LNCAP (cell line): Measurements from ENCODE around the gene MFNG.

Experiments used
- TF ChIP-seq, protein P1 (sequence below): fragments of 450-650 bp; IDR thresholded peaks from 2 replicates; pipeline ENCODE4 v1.5.1; 2017; ENCODE audit warnings: mild to moderate bottlenecking

MFNG gene

DNA sequence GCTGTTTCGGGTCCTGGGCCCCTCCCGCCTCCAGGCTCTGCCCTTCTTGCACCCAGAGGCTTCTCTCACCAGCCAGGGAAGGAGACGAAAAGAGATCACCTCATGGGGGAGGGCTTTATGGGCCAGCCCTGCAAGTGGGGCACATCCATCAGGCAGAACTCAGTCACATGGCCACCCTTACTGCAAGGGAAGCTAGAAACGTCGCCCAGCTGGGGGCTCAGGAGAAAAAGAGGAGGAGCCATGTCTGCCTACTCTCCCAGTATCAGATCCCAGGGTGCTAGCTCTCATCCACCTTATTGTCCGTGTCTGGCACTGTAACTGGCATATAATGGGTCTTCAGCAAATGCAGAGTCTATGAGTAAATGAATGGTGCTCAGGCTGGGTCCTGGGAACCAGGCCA is 24.2 kb downstream of the MFNG start:
- TF ChIP-seq, protein P1, sequence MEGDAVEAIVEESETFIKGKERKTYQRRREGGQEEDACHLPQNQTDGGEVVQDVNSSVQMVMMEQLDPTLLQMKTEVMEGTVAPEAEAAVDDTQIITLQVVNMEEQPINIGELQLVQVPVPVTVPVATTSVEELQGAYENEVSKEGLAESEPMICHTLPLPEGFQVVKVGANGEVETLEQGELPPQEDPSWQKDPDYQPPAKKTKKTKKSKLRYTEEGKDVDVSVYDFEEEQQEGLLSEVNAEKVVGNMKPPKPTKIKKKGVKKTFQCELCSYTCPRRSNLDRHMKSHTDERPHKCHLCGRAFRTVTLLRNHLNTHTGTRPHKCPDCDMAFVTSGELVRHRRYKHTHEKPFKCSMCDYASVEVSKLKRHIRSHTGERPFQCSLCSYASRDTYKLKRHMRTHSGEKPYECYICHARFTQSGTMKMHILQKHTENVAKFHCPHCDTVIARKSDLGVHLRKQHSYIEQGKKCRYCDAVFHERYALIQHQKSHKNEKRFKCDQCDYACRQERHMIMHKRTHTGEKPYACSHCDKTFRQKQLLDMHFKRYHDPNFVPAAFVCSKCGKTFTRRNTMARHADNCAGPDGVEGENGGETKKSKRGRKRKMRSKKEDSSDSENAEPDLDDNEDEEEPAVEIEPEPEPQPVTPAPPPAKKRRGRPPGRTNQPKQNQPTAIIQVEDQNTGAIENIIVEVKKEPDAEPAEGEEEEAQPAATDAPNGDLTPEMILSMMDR = no peak

DNA sequence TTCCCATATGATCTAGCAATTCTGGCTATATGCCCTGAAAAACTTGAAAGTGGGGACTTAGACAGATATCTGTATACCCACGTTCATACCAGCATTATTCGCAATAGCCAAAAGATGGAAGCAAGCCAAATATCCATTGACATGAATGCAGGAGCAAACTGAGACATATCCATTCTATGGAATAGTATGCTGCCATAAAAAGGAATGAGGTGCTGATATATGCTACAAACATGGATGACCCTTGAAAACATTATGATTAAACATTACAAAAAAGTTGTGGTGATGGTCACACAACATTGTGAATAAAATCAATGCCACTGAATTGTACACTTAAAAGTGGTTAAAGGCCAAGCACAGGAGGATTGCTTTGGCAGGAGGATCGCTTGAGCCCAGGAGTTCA is 25.5 kb downstream of the MFNG start:
- TF ChIP-seq, protein P1 = no peak

DNA sequence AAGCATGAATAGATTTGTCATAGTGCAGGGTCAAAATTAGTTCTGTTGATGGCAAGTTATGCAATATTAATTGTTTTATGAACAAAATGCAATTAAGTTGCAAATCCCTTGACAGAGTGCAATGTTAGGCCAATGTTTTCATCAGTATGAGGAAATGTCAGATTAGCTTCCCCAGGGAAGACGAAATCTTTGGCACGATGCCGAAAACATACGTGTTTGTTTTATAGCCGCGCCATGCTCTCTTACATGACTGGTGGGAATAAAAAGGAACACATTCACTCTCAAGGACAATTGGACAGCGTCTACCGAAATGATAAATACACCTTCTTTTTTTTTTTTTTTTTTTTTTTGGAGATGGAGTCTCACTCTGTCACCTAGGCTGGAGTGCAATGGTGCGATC is 27.0 kb downstream of the MFNG start:
- TF ChIP-seq, protein P1 = no peak

DNA sequence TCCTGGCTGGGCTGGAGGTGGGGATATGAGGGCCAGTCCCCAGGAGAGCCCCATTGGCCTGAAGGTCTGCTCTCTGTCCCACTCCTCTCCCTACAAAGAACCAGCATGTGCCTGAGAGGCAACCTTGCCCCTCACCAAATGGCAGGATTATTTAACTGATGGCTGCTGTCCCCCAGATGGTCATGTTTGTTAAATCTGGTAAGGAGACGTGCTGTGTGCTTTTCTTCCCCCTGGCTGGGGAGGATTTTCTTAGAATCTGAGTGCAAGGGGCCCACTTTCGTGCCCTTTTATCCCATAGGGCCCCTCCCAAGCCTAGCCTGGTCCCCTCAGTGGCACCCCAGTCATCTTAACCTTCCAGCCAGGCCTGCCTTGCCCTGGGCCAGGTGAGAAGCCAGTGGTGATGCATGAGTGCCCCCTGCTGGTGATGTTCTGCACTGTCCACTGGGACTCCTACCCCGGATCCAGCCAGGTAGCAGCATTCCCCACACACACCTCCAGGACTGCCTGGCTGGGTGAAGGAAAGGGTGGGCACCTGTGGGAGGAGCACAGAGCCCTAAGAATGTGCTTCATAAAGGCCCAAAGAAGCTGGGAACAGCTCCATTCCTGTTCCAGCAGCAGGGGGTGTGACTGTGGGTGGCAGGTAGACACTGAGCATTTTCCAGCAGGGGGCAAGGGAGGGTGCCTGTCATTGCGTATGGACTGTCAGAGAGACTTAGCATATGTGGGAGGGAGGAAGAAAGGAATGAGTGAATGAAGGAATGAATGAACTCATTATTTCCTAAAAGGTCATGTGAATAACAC is 28.9 kb downstream of the MFNG start:
- TF ChIP-seq, protein P1 = peak; percentile 96

DNA sequence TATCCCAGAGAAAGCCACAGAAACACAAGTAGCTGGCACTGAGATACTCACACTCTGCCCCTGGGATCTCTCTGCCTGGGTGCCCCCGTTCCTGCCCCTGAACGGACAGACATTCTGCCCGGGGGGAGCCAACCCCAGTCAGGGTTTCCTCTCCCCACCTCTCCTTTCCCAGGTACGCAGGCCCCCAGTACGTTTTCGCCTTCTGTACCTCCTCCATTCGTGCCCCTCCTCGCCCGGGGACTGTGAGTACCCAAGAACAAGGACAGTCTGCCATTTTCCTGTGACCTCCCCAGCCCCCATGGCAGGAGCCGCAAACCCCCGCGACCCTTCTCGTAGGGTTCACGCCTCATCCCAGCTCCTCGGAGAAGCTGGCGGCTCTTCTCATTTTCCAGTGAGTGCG is 29.8 kb downstream of the MFNG start:
- TF ChIP-seq, protein P1 = no peak

DNA sequence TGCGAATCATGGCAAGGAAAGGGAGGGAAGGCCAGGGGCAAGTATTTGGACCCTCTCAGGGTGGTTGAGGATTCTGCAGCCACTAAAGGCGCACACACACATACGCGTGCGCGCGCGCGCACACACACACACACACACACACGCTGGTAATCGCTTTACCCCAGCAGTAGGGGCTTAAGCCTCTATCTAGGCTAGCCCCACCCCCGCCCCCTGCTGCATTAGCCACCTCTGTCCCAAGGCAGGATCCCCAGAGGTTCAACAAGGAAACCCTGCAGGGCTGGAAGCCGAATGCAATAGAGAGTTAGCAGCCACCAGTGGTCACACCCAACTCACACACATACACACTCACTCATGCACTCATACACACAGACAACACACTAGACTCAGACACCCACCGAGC is 30.3 kb downstream of the MFNG start:
- TF ChIP-seq, protein P1 = no peak

DNA sequence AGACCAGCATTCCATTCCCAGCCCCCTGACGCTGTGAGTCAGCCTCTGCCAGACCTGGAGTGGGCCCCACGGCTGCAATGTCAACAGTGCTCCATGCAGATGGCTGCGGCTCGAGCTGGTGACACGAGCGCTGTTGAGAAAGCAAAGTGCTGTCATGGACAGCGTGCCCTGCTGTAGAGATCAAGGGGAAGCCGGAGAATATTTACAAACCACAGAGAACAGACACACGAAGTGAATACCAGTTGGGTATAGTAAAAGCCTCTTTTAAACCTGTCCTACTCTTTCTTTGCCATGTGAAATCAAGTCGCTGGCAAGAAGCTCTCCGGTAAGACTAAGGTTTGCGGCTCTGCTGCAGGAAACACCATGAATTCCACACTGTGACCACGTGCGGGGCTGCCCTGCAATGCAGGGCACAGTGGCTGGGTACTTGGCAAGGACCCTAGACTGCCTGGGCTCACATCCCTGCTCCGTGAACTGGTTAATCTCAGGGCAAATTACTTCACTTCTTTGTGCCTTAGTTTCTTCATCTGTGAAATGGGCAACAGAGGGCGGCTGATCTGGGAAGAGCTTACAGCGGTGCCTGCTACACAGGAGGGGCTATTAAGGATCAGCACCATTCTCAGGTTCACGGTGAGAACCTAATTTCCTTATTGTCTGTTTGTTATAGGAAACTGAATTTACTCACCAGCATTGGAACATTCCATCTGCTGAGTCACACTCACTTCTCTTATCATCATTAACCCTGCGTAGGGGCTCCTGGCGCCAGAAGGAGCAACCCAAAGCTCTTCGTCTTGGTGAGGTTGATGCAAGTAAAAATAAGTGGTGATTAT is 31.1 kb downstream of the MFNG start:
- TF ChIP-seq, protein P1 = no peak
